Body of pancreas (tissue), 4 donors: ENCODE data around the gene SMIM14. TPM values are rescaled to one million over a fixed set of nuclear protein-coding genes. Genes with fewer than 3 reads are reported as not detected.

Experiments
- ATAC-seq: fragments of 150-250 bp; one replicate; pipeline ENCODE4 v1.9.1; 2016
- DNase-seq, 4 donors: peaks; one replicate each; pipeline ENCODE4 v3.0.0-alpha.2; 2019
- H3K27ac ChIP-seq, 4 donors: fragments of 200-600 bp; sonication (generic); 1 replicate in 3 of 4; 2 replicates in 1 of 4; pipeline versions ENCODE4 v1.5.1 to v1.6.1; 2016 to 2019; ENCODE audit warnings: mild to moderate bottlenecking in 1 of 4, mixed read lengths in 1 of 4, moderate library complexity in 1 of 4
- H3K27me3 ChIP-seq, 2 donors: fragments of 200-600 bp; sonication (generic); one replicate each; pipeline ENCODE4 v1.6.0; 2016; ENCODE audit warnings: mild to moderate bottlenecking in 1 of 2
- H3K36me3 ChIP-seq, 2 donors: fragments of 200-600 bp; sonication (generic); replicated peaks in 1 of 2; 2 replicates each; pipeline ENCODE4 v1.5.1; 2016; ENCODE audit warnings: low read depth in 2 of 2; ENCODE audit not compliant: insufficient read depth in 1 of 2
- H3K4me1 ChIP-seq: fragments of 200-600 bp; sonication (generic); one replicate; pipeline ENCODE4 v1.6.0; 2016
- H3K4me3 ChIP-seq, 2 donors: fragments of 200-600 bp; sonication (generic); 1 replicate in 1 of 2; 2 replicates in 1 of 2; pipeline ENCODE4 v1.5.1; 2016 to 2019
- H3K9me3 ChIP-seq, 3 donors: fragments of 200-600 bp; sonication (generic); 1 replicate in 2 of 3; 2 replicates in 1 of 3; pipeline ENCODE4 v1.5.1; 2016
- CTCF ChIP-seq, 7 experiments: fragments of 450-650 bp in 4 of 7; fragments of 200-600 bp in 3 of 7; sonication (generic) in 3 of 7; IDR thresholded peaks; one replicate each; pipeline ENCODE4 v1.5.1; 2016 to 2019; ENCODE audit warnings: antibody characterized with exemption in 7 of 7
- POLR2A ChIP-seq, 3 donors: fragments of 450-650 bp; IDR thresholded peaks; one replicate each; pipeline ENCODE4 v1.6.1; 2016; ENCODE audit warnings: antibody characterized with exemption in 3 of 3, mild to moderate bottlenecking in 2 of 3
- WGBS, 2 donors: methylation state at CpG; one replicate each; pipeline ENCODE4 v1.1.5; 2017; 5-methylcytosine and 5-hydroxymethylcytosine counted together
- intact Hi-C: fragments of 100-400 bp; cut with DNase I; formaldehyde crosslinking; loops from one replicate; pipeline ENCODE4 v1.15.1; 2023
- total RNA-seq, 2 donors: library from RNA; depleted of rRNA; stranded (reverse); fragments of >200 nt; gene quantifications; one replicate each; pipeline ENCODE4 v1.1.0, GENCODE V29; 2016

The SMIM14 gene
- total RNA-seq, 2 donors from 2014 or later, result 24.4 to 26.2 TPM

- TF ChIP-seq CTCF (IDR thresholded peaks at IDR 0.05) (no peak), POLR2A (IDR thresholded peaks at IDR 0.05) (no peak)
Measured at GRCh38 chr4:39597695-39598381, 40.8 kb downstream of the SMIM14 start.

GRCh38 chr4:39596971-39597370 is 41.7 kb downstream of the SMIM14 start:
- peaks cover 0 to 3% of the 10 kb centered on the region in 2 donors for H3K36me3 ChIP-seq
- no peak overlapping the region for H3K27ac ChIP-seq
- no peaks in the 10 kb centered on the region for H3K4me1 ChIP-seq
- no peaks in the 10 kb centered on the region for H3K9me3 ChIP-seq
- TF ChIP-seq CTCF (IDR thresholded peaks at IDR 0.05) (no peak), POLR2A (IDR thresholded peaks at IDR 0.05) (no peak)
- H3K4me3 ChIP-seq, result no peak overlapping the region
- DNase-seq, result no peak
- WGBS, 2 donors, result 87 to 98% methylated on average over 3 of the region's 3 CpGs
- no peaks in the 10 kb centered on the region for H3K27me3 ChIP-seq
- intact Hi-C loops, result no loop called here
- no peak for ATAC-seq

More at GRCh38 chr4:39597695-39598381, 40.8 kb downstream of the SMIM14 start:
- Histone ChIP-seq H3K4me3 (no peak overlapping the region), H3K27me3 (no peaks in the 10 kb centered on the region), H3K27ac (no peak overlapping the region), H3K9me3 (no peaks in the 10 kb centered on the region), H3K36me3 (peaks cover 0 to 3% of the 10 kb centered on the region in 2 donors), H3K4me1 (no peaks in the 10 kb centered on the region)
- intact Hi-C loops, result no loop called here
- DNase-seq, result no peak
- ATAC-seq, result no peak
- 85% methylated on average over 3 of the region's 3 CpGs for WGBS, 2 donors

- TF ChIP-seq POLR2A (IDR thresholded peaks at IDR 0.05) (no peak), CTCF (IDR thresholded peaks at IDR 0.05) (peak in 6 of 7 experiments; percentile 20 to 77 (median 64))
- Histone ChIP-seq H3K27ac (peak overlapping the region in 2 of 4 donors; percentile 44 to 50), H3K36me3 (no peaks in the 10 kb centered on the region), H3K9me3 (no peaks in the 10 kb centered on the region), H3K27me3 (no peaks in the 10 kb centered on the region), H3K4me3 (no peak overlapping the region), H3K4me1 (peaks cover 4% of the 10 kb centered on the region)
- WGBS, 2 donors, result 29 to 30% methylated on average over 5 of the region's 5 CpGs
- peak; percentile 92 for ATAC-seq
- peak; percentile 47 to 68 (median 58) for DNase-seq
- intact Hi-C loops, result no loop called here
Measured at GRCh38 chr4:39591290-39591689, 47.4 kb downstream of the SMIM14 start.

- 87 to 95% methylated on average over 3 of the region's 3 CpGs for WGBS, 2 donors
- H3K27ac ChIP-seq, result no peak overlapping the region
- H3K36me3 ChIP-seq, result no peaks in the 10 kb centered on the region
- intact Hi-C loops, result no loop called here
- no peak overlapping the region for H3K4me3 ChIP-seq
- TF ChIP-seq CTCF (IDR thresholded peaks at IDR 0.05), result no peak
- H3K9me3 ChIP-seq, result no peaks in the 10 kb centered on the region
- no peaks in the 10 kb centered on the region for H3K27me3 ChIP-seq
- H3K4me1 ChIP-seq, result peaks cover 4% of the 10 kb centered on the region
- ATAC-seq (no peak), DNase-seq (no peak)
Measured at GRCh38 chr4:39587881-39588280, 50.8 kb downstream of the SMIM14 start.

- ATAC-seq, result no peak
- DNase-seq, result no peak
- intact Hi-C loops, result no loop called here
- H3K27ac ChIP-seq, result peak overlapping the region in 1 of 4 donors; percentile 3
- H3K9me3 ChIP-seq, result no peaks in the 10 kb centered on the region
- no peak for TF ChIP-seq POLR2A (IDR thresholded peaks at IDR 0.05)
- TF ChIP-seq CTCF (IDR thresholded peaks at IDR 0.05), result no peak
- H3K36me3 ChIP-seq, result no peaks in the 10 kb centered on the region
- WGBS, 2 donors, result 94 to 95% methylated on average over 5 of the region's 5 CpGs
- H3K27me3 ChIP-seq, result no peaks in the 10 kb centered on the region
- peaks cover 16% of the 10 kb centered on the region for H3K4me1 ChIP-seq
- no peak overlapping the region for H3K4me3 ChIP-seq
Measured at GRCh38 chr4:39574946-39575345, 63.7 kb downstream of the SMIM14 start.
